ENCODE measurements around the gene TFPI. TPM values are rescaled to one million over a fixed set of nuclear protein-coding genes. Genes with fewer than 3 reads are reported as not detected.

Gene TFPI
- total and polyA plus RNA-seq, 2 donors (not counting 3 experiments of a cell fraction or from before 2014, with no cell fraction given), result 177 to 286 TPM

GRCh38 chr2:187593098-187593497 is 38.9 kb upstream of the TFPI start:
- DNase-seq (ENCODE audit: low read depth, low spot score) (no peak), FAIRE-seq (no peak)
- no peak overlapping the region for H2AFZ ChIP-seq (ENCODE audit: low read depth, low read length)
- H3K27me3 ChIP-seq (ENCODE audit: control insufficient read depth in 2 of 2, insufficient read depth in 2 of 2, low read length in 2 of 2), result no peaks in the 10 kb centered on the region
- H3K79me2 ChIP-seq (ENCODE audit: control insufficient read depth, insufficient read depth, low read length), result no peaks in the 10 kb centered on the region
- no peak for TF ChIP-seq POLR2A (IDR thresholded peaks at IDR 0.05; ENCODE audit: low read depth, low read length)
- TF ChIP-seq FOS (IDR thresholded peaks at IDR 0.05; ENCODE audit: borderline replicate concordance, insufficient read depth, low read length), result no peak
- TF ChIP-seq MYC (IDR thresholded peaks at IDR 0.05; ENCODE audit: low read depth, low read length), result no peak
- H3K4me3 ChIP-seq (replicated peaks in 1 of 3; ENCODE audit: insufficient read depth in 1 of 3, low read depth in 1 of 3, low read length in 3 of 3), result no peak overlapping the region
- H3K4me2 ChIP-seq (ENCODE audit: insufficient read depth, low read length), result no peak overlapping the region
- intact Hi-C loops (cut with micrococcal nuclease) (no loop called here), dilution Hi-C loops (cut with MboI; ENCODE audit: extremely low pct_ligation_motif_present, low sequenced_read_pairs) (no loop called here)
- BruUV-seq (replicated peaks), result no TSS peak
- no peak overlapping the region for H3K27ac ChIP-seq (ENCODE audit: insufficient read depth, low read depth, low read length)
- no peak overlapping the region for H3K9ac ChIP-seq (replicated peaks; ENCODE audit: extremely low read depth, insufficient read depth, low read length)
- H3K9me3 ChIP-seq (replicated peaks; ENCODE audit: control insufficient read depth, insufficient read depth, low read length), result no peaks in the 10 kb centered on the region
- H4K20me1 ChIP-seq (replicated peaks; ENCODE audit: control insufficient read depth, extremely low read depth, insufficient read depth, low read length), result no peaks in the 10 kb centered on the region
- ChIA-PET CTCF (interaction anchor here (1.0 to 3.6 kb wide), 6 partner anchors 12 to 919 kb away, joined by 4 to 27 read pairs (median 8); partner anchors contain the start of gene GULP1), POLR2A (no interaction called here)
- no peaks in the 10 kb centered on the region for H3K36me3 ChIP-seq (ENCODE audit: control insufficient read depth in 2 of 2, extremely low read depth in 1 of 2, insufficient read depth in 2 of 2, low read length in 2 of 2)
- H3K4me1 ChIP-seq (ENCODE audit: control insufficient read depth, extremely low read depth, insufficient read depth, low read length), result no peaks in the 10 kb centered on the region
- H3K9me1 ChIP-seq (replicated peaks; ENCODE audit: control insufficient read depth, extremely low read depth, insufficient read depth, low read length), result no peaks in the 10 kb centered on the region

DNA sequence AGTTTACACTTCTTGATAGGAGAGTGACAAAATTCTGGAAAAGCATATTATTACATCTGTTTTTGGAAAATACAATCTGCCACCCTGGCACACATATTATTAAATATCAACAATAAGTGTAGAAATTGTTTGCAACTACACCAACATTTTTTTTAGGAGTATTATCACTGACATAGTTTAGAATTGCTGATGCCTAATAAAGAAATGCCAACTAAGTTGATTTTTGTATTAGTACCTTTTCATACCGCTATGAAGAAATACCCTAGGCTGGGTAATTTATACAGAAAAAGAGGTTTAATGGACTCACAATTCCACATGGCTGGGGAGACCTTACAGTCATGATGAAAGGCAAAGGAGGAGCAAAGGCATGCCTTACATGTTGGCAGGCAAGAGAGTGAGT is 35.9 kb upstream of the TFPI start:
- H3K79me2 ChIP-seq (ENCODE audit: control insufficient read depth, insufficient read depth, low read length), result no peaks in the 10 kb centered on the region
- no peak overlapping the region for H3K27ac ChIP-seq (ENCODE audit: insufficient read depth, low read depth, low read length)
- peaks cover 3% of the 10 kb centered on the region for H3K9me1 ChIP-seq (replicated peaks; ENCODE audit: control insufficient read depth, extremely low read depth, insufficient read depth, low read length)
- no peak overlapping the region for H2AFZ ChIP-seq (ENCODE audit: low read depth, low read length)
- TF ChIP-seq JUN (IDR thresholded peaks at IDR 0.05; ENCODE audit: borderline replicate concordance, insufficient read depth, insufficient read length, low read depth), result no peak
- TF ChIP-seq POLR2AphosphoS5 (IDR thresholded peaks at IDR 0.05; ENCODE audit: insufficient read depth, low read depth, low read length), result no peak
- TF ChIP-seq, protein P1, sequence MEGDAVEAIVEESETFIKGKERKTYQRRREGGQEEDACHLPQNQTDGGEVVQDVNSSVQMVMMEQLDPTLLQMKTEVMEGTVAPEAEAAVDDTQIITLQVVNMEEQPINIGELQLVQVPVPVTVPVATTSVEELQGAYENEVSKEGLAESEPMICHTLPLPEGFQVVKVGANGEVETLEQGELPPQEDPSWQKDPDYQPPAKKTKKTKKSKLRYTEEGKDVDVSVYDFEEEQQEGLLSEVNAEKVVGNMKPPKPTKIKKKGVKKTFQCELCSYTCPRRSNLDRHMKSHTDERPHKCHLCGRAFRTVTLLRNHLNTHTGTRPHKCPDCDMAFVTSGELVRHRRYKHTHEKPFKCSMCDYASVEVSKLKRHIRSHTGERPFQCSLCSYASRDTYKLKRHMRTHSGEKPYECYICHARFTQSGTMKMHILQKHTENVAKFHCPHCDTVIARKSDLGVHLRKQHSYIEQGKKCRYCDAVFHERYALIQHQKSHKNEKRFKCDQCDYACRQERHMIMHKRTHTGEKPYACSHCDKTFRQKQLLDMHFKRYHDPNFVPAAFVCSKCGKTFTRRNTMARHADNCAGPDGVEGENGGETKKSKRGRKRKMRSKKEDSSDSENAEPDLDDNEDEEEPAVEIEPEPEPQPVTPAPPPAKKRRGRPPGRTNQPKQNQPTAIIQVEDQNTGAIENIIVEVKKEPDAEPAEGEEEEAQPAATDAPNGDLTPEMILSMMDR (IDR thresholded peaks at IDR 0.05; ENCODE audit: extremely low read depth in 1 of 2, insufficient read depth in 1 of 2, low read depth in 1 of 2, low read length in 2 of 2), result no peak
- no peak for TF ChIP-seq FOS (IDR thresholded peaks at IDR 0.05; ENCODE audit: borderline replicate concordance, insufficient read depth, low read length)
- no peak for TF ChIP-seq EZH2 (IDR thresholded peaks at IDR 0.05; ENCODE audit: borderline replicate concordance, low read depth, low read length, severe bottlenecking)
- no peak for TF ChIP-seq GATA2 (IDR thresholded peaks at IDR 0.05; ENCODE audit: insufficient read depth, insufficient read length, low read depth, low read length)
- TF ChIP-seq POLR2A (IDR thresholded peaks at IDR 0.05; ENCODE audit: low read depth, low read length), result no peak
- no peak for TF ChIP-seq MAX (IDR thresholded peaks at IDR 0.05; ENCODE audit: insufficient read depth, insufficient read length)
- no peak for TF ChIP-seq MYC (IDR thresholded peaks at IDR 0.05; ENCODE audit: low read depth, low read length)
- no peak overlapping the region for H3K9ac ChIP-seq (replicated peaks; ENCODE audit: extremely low read depth, insufficient read depth, low read length)
- H3K27me3 ChIP-seq (ENCODE audit: control insufficient read depth in 2 of 2, insufficient read depth in 2 of 2, low read length in 2 of 2), result no peaks in the 10 kb centered on the region
- no peaks in the 10 kb centered on the region for H3K36me3 ChIP-seq (ENCODE audit: control insufficient read depth in 2 of 2, extremely low read depth in 1 of 2, insufficient read depth in 2 of 2, low read length in 2 of 2)
- intact Hi-C loops (cut with micrococcal nuclease), result no loop called here
- ChIA-PET POLR2A (no interaction called here), CTCF (no interaction called here)
- dilution Hi-C loops (cut with MboI; ENCODE audit: extremely low pct_ligation_motif_present, low sequenced_read_pairs), result no loop called here
- BruUV-seq (replicated peaks), result no TSS peak
- H3K9me3 ChIP-seq (replicated peaks; ENCODE audit: control insufficient read depth, insufficient read depth, low read length), result no peaks in the 10 kb centered on the region
- no peak for FAIRE-seq
- no peak overlapping the region for H3K4me3 ChIP-seq (replicated peaks in 1 of 3; ENCODE audit: insufficient read depth in 1 of 3, low read depth in 1 of 3, low read length in 3 of 3)
- H4K20me1 ChIP-seq (replicated peaks; ENCODE audit: control insufficient read depth, extremely low read depth, insufficient read depth, low read length), result no peaks in the 10 kb centered on the region
- H3K4me1 ChIP-seq (ENCODE audit: control insufficient read depth, extremely low read depth, insufficient read depth, low read length), result peaks cover 8% of the 10 kb centered on the region
- no peak overlapping the region for H3K4me2 ChIP-seq (ENCODE audit: insufficient read depth, low read length)
- DNase-seq (ENCODE audit: low read depth, low spot score), result no peak
